GM23338 (cell line): Measurements from ENCODE around the gene KRT32.

ENCODE experiments used
- CTCF ChIP-seq, 2 experiments: fragments of 200-600 bp in 1 of 2; sonication (generic) in 1 of 2; conservative IDR thresholded peaks; 2 replicates each; pipeline versions ENCODE4 v1.5.1 to v1.6.1; 2016 to 2017; ENCODE audit warnings: antibody characterized with exemption in 2 of 2, low read depth in 2 of 2, mild to moderate bottlenecking in 2 of 2, moderate library complexity in 1 of 2
- EZH2 ChIP-seq: fragments of 200-600 bp; sonication (generic); IDR thresholded peaks from one replicate; pipeline ENCODE4 v1.8.0; 2017; ENCODE audit warnings: antibody characterized with exemption, mild to moderate bottlenecking, low read depth; ENCODE audit not compliant: unreplicated experiment
- JUNB ChIP-seq: IDR thresholded peaks from one replicate; pipeline ENCODE4 v1.6.1; 2016; ENCODE audit warnings: antibody characterized with exemption; ENCODE audit not compliant: unreplicated experiment
- NANOG ChIP-seq: IDR thresholded peaks from 2 replicates; pipeline ENCODE4 v1.6.1; 2016; ENCODE audit warnings: antibody characterized with exemption, borderline replicate concordance
- POLR2AphosphoS5 ChIP-seq: IDR thresholded peaks from 2 replicates; pipeline ENCODE4 v1.6.1; 2016; ENCODE audit warnings: antibody characterized with exemption, low read depth
- REST ChIP-seq: IDR thresholded peaks from one replicate; pipeline ENCODE4 v1.6.1; 2018; ENCODE audit warnings: antibody characterized with exemption; ENCODE audit not compliant: unreplicated experiment

DNA sequence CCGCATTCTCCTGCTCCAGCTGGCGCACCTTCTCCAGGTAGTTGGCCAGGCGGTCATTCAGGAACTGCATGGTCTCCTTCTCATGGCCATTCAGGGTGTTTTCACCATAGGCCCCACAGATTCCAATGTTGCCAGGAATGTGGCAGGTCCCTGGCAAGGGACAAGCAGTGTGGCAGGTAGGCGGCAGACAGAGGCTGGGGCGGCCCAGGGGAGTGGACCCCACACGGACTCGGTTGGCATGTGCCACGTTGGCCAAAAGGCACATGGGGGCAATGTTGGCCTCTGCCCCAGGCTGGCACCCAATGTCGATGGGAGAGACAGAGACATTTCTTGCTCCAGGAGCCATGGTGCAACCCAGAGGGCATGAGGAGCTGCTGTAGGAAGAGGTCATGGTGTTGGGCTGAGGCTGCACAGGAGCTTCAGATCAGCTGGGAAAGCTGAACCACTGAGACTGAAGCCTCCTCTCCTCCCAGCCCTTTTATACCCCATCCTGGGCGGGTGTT lies 26.6 kb downstream of the KRT32 start, which contains the start of gene KRT38:
- TF ChIP-seq CTCF (conservative IDR thresholded peaks at IDR 0.05; ENCODE audit: low read depth in 2 of 2) (no peak), POLR2AphosphoS5 (no peak), REST (no peak), EZH2 (no peak), JUNB (no peak), NANOG (no peak)
